Cardiac muscle cell (in vitro differentiated cells and primary cell): ENCODE results near the gene GNG13. TPM values are rescaled to one million over a fixed set of nuclear protein-coding genes. Genes with fewer than 3 reads are reported as not detected.

Experiments used
- DNase-seq, 2 donors: peaks; one replicate each; pipeline versions ENCODE4 v3.0.0 to v3.0.0-alpha.2; 2010 to 2017; ENCODE audit warnings: low read depth in 1 of 2, low spot score in 1 of 2
- H3K27ac ChIP-seq: fragments of 200-600 bp; sonication (generic); 2 replicates; pipeline ENCODE4 v1.5.1; 2016
- H3K27me3 ChIP-seq: fragments of 200-600 bp; sonication (generic); 2 replicates; pipeline ENCODE4 v1.6.0; 2016; ENCODE audit warnings: control low read depth
- H3K36me3 ChIP-seq: fragments of 200-600 bp; sonication (generic); 2 replicates; pipeline ENCODE4 v1.5.1; 2016; ENCODE audit warnings: control low read depth
- H3K4me1 ChIP-seq: fragments of 200-600 bp; sonication (generic); 2 replicates; pipeline ENCODE4 v1.8.1; 2017; ENCODE audit warnings: low read depth, mild to moderate bottlenecking, mixed run types
- H3K4me3 ChIP-seq: fragments of 200-600 bp; sonication (generic); 2 replicates; pipeline ENCODE4 v1.5.1; 2016; ENCODE audit warnings: mild to moderate bottlenecking
- H3K9me3 ChIP-seq: fragments of 200-600 bp; sonication (generic); 2 replicates; pipeline ENCODE4 v1.5.1; 2017; ENCODE audit warnings: low read depth, mild to moderate bottlenecking, control low read depth
- CTCF ChIP-seq: IDR thresholded peaks from 2 replicates; pipeline ENCODE4 v1.5.1; 2012; ENCODE audit warnings: low read depth, mild to moderate bottlenecking, low read length
- polyA plus RNA-seq: library from polyadenylated mRNA; unstranded; fragments of >200 nt; fragmentation: Nextera tagmentation; extraction: Ambion mirVana; gene quantifications from 2 replicates; pipeline ENCODE4 v1.2.1, GENCODE V29; 2016
- total RNA-seq: library from RNA; depleted of rRNA; stranded (reverse); fragments of >200 nt; gene quantifications from 2 replicates; pipeline ENCODE4 v1.2.3, GENCODE V29; 2016

The GNG13 gene
- total and polyA plus RNA-seq, 2 experiments from 2014 or later = 0.79 TPM; not detected in 1

GRCh38 chr16:792221-792995 is 8.1 kb downstream of the GNG13 start:
- Histone ChIP-seq H3K36me3 (peaks cover 7% of the 10 kb centered on the region), H3K27ac (no peak overlapping the region), H3K9me3 (no peaks in the 10 kb centered on the region), H3K4me1 (peaks cover 4% of the 10 kb centered on the region), H3K4me3 (no peak overlapping the region), H3K27me3 (no peaks in the 10 kb centered on the region)
- no peak for DNase-seq
- no peak for TF ChIP-seq CTCF

- Histone ChIP-seq H3K4me1 (peaks cover 4% of the 10 kb centered on the region), H3K27me3 (no peaks in the 10 kb centered on the region), H3K4me3 (no peak overlapping the region), H3K27ac (no peak overlapping the region), H3K36me3 (peaks cover 7% of the 10 kb centered on the region), H3K9me3 (no peaks in the 10 kb centered on the region)
- TF ChIP-seq CTCF = no peak
- DNase-seq = no peak
These were observed 9.4 kb downstream of the GNG13 start for GRCh38 chr16:791131-791530.

- H3K27me3 ChIP-seq = no peaks in the 10 kb centered on the region
- H3K9me3 ChIP-seq = no peaks in the 10 kb centered on the region
- no peak for DNase-seq
- H3K36me3 ChIP-seq = peaks cover 7% of the 10 kb centered on the region
- no peak overlapping the region for H3K4me3 ChIP-seq
- peaks cover 4% of the 10 kb centered on the region for H3K4me1 ChIP-seq
- TF ChIP-seq CTCF = no peak
- no peak overlapping the region for H3K27ac ChIP-seq
These were observed 10.4 kb downstream of the GNG13 start for GRCh38 chr16:790086-790485.

DNA sequence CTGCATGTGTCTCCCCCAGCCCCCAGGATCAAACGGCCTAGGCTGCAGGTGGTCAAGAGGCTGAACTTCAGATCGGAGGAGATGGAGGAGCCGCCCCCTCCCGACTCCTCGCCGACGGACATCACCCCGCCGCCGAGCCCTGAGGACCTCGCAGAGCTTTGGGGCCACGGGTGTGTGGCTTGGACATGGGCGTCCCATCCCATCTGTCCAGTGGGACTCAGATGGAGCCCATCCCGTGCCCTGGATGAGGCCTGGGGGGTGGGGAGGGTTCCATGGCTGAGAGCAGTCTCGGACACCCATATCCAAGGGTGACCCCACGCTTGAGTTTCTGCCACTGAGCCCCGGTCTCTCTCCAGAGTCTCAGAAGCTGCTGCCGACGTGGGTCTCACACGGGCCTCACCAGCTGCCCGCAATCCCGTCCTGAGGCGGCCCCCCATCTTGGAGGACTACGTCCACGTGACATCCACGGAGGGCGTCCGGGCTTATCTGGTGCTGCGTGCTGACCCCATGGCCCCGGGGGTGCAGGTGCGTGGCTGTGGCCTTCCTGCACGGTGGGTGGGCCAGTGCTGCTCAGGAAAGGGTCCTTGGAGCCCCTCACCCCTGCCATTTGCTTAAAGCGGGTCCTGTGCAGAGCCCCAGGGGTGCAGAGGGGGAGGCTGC is 11.2 kb downstream of the GNG13 start:
- peak overlapping the region; percentile 92 for H3K4me3 ChIP-seq
- no peak overlapping the region for H3K27ac ChIP-seq
- no peak for TF ChIP-seq CTCF
- H3K27me3 ChIP-seq = no peaks in the 10 kb centered on the region
- DNase-seq = no peak
- H3K36me3 ChIP-seq = peaks cover 7% of the 10 kb centered on the region
- H3K4me1 ChIP-seq = peaks cover 4% of the 10 kb centered on the region
- H3K9me3 ChIP-seq = no peaks in the 10 kb centered on the region

DNA sequence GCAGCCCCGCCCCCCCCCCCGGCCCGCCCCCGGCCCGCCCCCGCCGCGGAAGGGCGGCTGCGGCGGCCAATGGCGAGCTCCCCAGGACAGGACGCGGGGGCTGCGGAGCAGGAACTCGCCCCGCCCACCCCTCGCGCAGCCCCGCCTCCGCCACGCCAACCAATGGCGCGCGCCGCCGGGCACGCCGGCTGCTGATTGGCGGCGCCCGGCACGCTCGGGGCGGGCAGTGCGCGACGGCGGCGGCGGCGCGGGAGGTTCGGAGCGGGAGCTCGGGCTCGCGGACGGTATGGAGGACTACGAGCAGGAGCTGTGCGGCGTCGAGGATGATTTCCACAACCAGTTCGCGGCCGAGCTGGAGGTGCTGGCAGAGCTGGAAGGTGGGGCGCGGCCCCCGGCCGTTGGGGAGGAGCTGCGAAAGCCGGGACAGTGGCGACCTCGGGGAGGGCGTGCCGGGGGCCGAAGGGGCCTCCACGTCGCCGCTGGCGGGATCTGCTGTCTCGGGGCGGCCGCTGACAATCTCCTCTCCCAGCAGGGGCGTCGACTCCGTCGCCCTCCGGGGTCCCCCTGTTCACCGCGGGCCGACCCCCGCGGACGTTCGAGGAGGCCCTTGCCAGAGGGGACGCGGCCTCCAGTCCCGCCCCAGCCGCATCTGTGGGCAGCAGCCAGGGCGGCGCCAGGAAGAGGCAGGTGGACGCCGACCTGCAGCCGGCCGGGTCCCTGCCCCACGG is 12.0 kb downstream of the GNG13 start, which contains the start of gene CHTF18:
CHTF18 (plus strand) TSS at position 222 of the 728 bp plus-strand sequence; CDS start at position 287, 65 bp downstream.
- peak within 1 kb of the TSS; percentile 99 for H3K4me3 ChIP-seq
- H3K4me1 ChIP-seq = peaks cover 8% of the 10 kb centered on the region
- no peak for TF ChIP-seq CTCF
- H3K36me3 ChIP-seq = peaks cover 7% of the 10 kb centered on the region
- no peaks in the 10 kb centered on the region for H3K9me3 ChIP-seq
- H3K27me3 ChIP-seq = no peaks in the 10 kb centered on the region
- peak; percentile 95 to 96 for DNase-seq
- peak within 1 kb of the TSS; percentile 57 for H3K27ac ChIP-seq
